Keratinocyte (primary cell): ENCODE data around the gene TNFSF8. TPM values are rescaled to one million over a fixed set of nuclear protein-coding genes. Genes with fewer than 3 reads are reported as not detected.

Source experiments
- DNase-seq: peaks from one replicate; pipeline ENCODE4 v3.0.0-alpha.2; 2011; ENCODE audit warnings: low read depth, missing footprints, low spot score
- FAIRE-seq: peaks from 2 replicates; lab custom pipeline; 2011; peaks lifted over from hg19 to GRCh38; lab: Jason Lieb, UNC
- H2AFZ ChIP-seq: 2 replicates; pipeline ENCODE4 v1.6.0; 2012; ENCODE audit warnings: low read length, control low read depth, inconsistent platforms; ENCODE audit not compliant: control insufficient read depth
- H3K27ac ChIP-seq: 2 replicates; pipeline ENCODE4 v1.5.1; 2011; ENCODE audit warnings: low read length; ENCODE audit not compliant: control insufficient read depth, insufficient read depth
- H3K27me3 ChIP-seq: 3 replicates; pipeline ENCODE4 v1.6.0; 2011; ENCODE audit warnings: low read length; ENCODE audit not compliant: control insufficient read depth, insufficient read depth; ENCODE audit errors: extremely low read depth
- H3K36me3 ChIP-seq, 2 experiments: 2 replicates in 1 of 2; 3 replicates in 1 of 2; pipeline ENCODE4 v1.5.1; 2011; ENCODE audit warnings: low read length in 2 of 2, mild to moderate bottlenecking in 1 of 2; ENCODE audit not compliant: control insufficient read depth in 2 of 2, insufficient read depth in 2 of 2; ENCODE audit errors: extremely low read depth in 1 of 2
- H3K4me1 ChIP-seq: 3 replicates; pipeline ENCODE4 v1.5.1; 2011; ENCODE audit warnings: low read length; ENCODE audit not compliant: control insufficient read depth, insufficient read depth; ENCODE audit errors: extremely low read depth
- H3K4me2 ChIP-seq: 3 replicates; pipeline ENCODE4 v1.6.0; 2011; ENCODE audit warnings: low read depth, low read length; ENCODE audit not compliant: control insufficient read depth, insufficient read depth; ENCODE audit errors: extremely low read depth
- H3K4me3 ChIP-seq, 3 experiments: fragments of 200-600 bp in 1 of 3; sonication (generic) in 1 of 3; 2 replicates in 2 of 3; 3 replicates in 1 of 3; pipeline ENCODE4 v1.5.1; 2011 to 2016; ENCODE audit warnings: low read length in 3 of 3, mild to moderate bottlenecking in 3 of 3, control low read depth in 2 of 3, inconsistent platforms in 1 of 3, low read depth in 1 of 3, mixed read lengths in 1 of 3, mixed run types in 1 of 3, moderate library complexity in 1 of 3; ENCODE audit not compliant: control insufficient read depth in 2 of 3, insufficient read depth in 2 of 3; ENCODE audit errors: extremely low read depth in 1 of 3
- H3K79me2 ChIP-seq: 2 replicates; pipeline ENCODE4 v1.6.0; 2012; ENCODE audit warnings: low read length; ENCODE audit not compliant: control insufficient read depth, insufficient read depth
- H3K9ac ChIP-seq: 3 replicates; pipeline ENCODE4 v1.6.0; 2011; ENCODE audit warnings: low read length; ENCODE audit not compliant: control insufficient read depth, insufficient read depth; ENCODE audit errors: extremely low read depth
- H3K9me1 ChIP-seq: 3 replicates; pipeline ENCODE4 v1.6.0; 2011; ENCODE audit warnings: low read length; ENCODE audit not compliant: control insufficient read depth, insufficient read depth; ENCODE audit errors: extremely low read depth
- H3K9me3 ChIP-seq: 2 replicates; pipeline ENCODE4 v1.5.1; 2012; ENCODE audit warnings: low read depth, low read length; ENCODE audit not compliant: control insufficient read depth
- H4K20me1 ChIP-seq: 3 replicates; pipeline ENCODE4 v1.6.0; 2011; ENCODE audit warnings: low read length; ENCODE audit not compliant: control insufficient read depth, insufficient read depth; ENCODE audit errors: extremely low read depth
- CTCF ChIP-seq, 3 experiments: IDR thresholded peaks in 1 of 3; conservative IDR thresholded peaks in 1 of 3; optimal IDR thresholded peaks in 1 of 3; 2 replicates in 2 of 3; 3 replicates in 1 of 3; pipeline versions ENCODE3 to v1.5.1; 2011; ENCODE audit warnings: low read length in 3 of 3, mild to moderate bottlenecking in 3 of 3, moderate library complexity in 2 of 3, control low read depth in 1 of 3, inconsistent platforms in 1 of 3; ENCODE audit not compliant: insufficient read depth in 2 of 3; ENCODE audit errors: extremely low read depth in 1 of 3
- EZH2 ChIP-seq: IDR thresholded peaks from one replicate; pipeline ENCODE4 v1.6.1; 2012; ENCODE audit warnings: inconsistent platforms, mild to moderate bottlenecking, low read length, moderate library complexity
- dilution Hi-C: fragments of 300-500 bp; cut with MboI; formaldehyde crosslinking; loops from one replicate; pipeline ENCODE4 v1.7.0; 2020; ENCODE audit warnings: low sequenced_read_pairs; ENCODE audit not compliant: extremely low pct_ligation_motif_present
- polyA plus RNA-seq, 5 experiments: library from polyadenylated mRNA; depleted of rRNA in 3 of 5; stranded (reverse) in 3 of 5; stranded (forward) in 1 of 5; unstranded in 1 of 5; fragments of >200 nt; gene quantifications; 1 replicate in 1 of 5; 2 replicates in 3 of 5; 3 replicates in 1 of 5; pipeline versions ENCODE4 v1.2.1 to v1.2.3, GENCODE V29; 2011 to 2012; ENCODE audit warnings: missing spikeins in 2 of 5, low read depth in 1 of 5, low replicate concordance in 1 of 5

TNFSF8 gene
- polyA plus RNA-seq, 1 donor (not counting 4 experiments of a cell fraction or from before 2014, with no cell fraction given) = not detected

- Histone ChIP-seq H3K9me1 (no peaks in the 10 kb centered on the region), H3K4me2 (peak overlapping the region; percentile 59), H3K4me1 (peaks cover 20% of the 10 kb centered on the region), H2AFZ (no peak overlapping the region), H3K9me3 (no peaks in the 10 kb centered on the region), H4K20me1 (no peaks in the 10 kb centered on the region), H3K79me2 (no peaks in the 10 kb centered on the region), H3K27me3 (peaks cover 2% of the 10 kb centered on the region), H3K4me3 (no peak overlapping the region), H3K27ac (peak overlapping the region; percentile 3), H3K9ac (no peak overlapping the region), H3K36me3 (no peaks in the 10 kb centered on the region)
- dilution Hi-C loops = no loop called here
- no peak for DNase-seq
- no peak for TF ChIP-seq EZH2
- TF ChIP-seq CTCF (optimal IDR thresholded peaks at IDR 0.05 in 1 of 3, IDR thresholded peaks at IDR 0.05 in 1 of 3, conservative IDR thresholded peaks at IDR 0.05 in 1 of 3; ENCODE audit: extremely low read depth in 1 of 3, insufficient read depth in 2 of 3, low read length in 3 of 3) = no peak
- no peak for FAIRE-seq
Measured at GRCh38 chr9:114908805-114909448, 21.5 kb downstream of the TNFSF8 start.

DNA sequence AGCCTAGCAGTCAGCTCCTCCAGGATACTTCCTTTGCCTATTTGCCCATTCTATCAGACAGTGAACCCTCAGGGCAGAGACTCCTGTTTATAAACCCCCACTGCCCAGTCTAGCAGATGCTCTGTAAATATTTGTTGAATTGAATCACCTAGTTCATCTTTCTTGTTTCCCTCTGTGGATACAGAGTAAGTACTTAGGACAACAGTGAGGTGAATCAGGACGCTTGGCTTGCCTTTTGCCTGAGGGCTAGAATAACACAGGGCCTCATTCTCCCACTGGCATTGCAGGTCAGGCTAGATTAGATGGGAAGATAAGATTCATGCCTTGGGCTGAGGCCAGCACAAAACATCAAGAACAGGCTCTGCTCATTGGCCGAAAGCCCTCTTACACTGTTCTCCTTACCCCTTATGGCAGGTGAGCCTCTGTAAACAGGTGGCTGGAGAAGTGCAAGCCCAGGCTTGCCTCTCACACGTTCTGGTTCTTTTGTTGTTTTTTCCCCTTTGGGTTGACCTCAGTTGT, 22.2 kb downstream of the TNFSF8 start:
- H3K9me1 ChIP-seq = no peaks in the 10 kb centered on the region
- no peaks in the 10 kb centered on the region for H3K79me2 ChIP-seq
- H3K4me2 ChIP-seq = peak overlapping the region; percentile 59
- dilution Hi-C loops = no loop called here
- no peaks in the 10 kb centered on the region for H3K36me3 ChIP-seq
- no peak overlapping the region for H3K4me3 ChIP-seq
- FAIRE-seq (peak; percentile 90), DNase-seq (peak; percentile 95)
- TF ChIP-seq CTCF (optimal IDR thresholded peaks at IDR 0.05 in 1 of 3, IDR thresholded peaks at IDR 0.05 in 1 of 3, conservative IDR thresholded peaks at IDR 0.05 in 1 of 3; ENCODE audit: extremely low read depth in 1 of 3, insufficient read depth in 2 of 3, low read length in 3 of 3) = no peak
- no peak for TF ChIP-seq EZH2
- H4K20me1 ChIP-seq = no peaks in the 10 kb centered on the region
- no peak overlapping the region for H3K9ac ChIP-seq
- H3K27ac ChIP-seq = peak overlapping the region; percentile 59
- H3K4me1 ChIP-seq = peaks cover 21% of the 10 kb centered on the region
- peaks cover under 1% of the 10 kb centered on the region for H3K27me3 ChIP-seq
- H3K9me3 ChIP-seq = no peaks in the 10 kb centered on the region
- no peak overlapping the region for H2AFZ ChIP-seq
